ENCODE results near the gene SEPTIN1. TPM values are rescaled to one million over a fixed set of nuclear protein-coding genes. Genes with fewer than 3 reads are reported as not detected.
A peak's percentile ranks its signal among the peaks of the same experiment; 100 is the strongest.

SEPTIN1 gene
- total RNA-seq, 4 donors from 2014 or later: 7.2 to 65.2 (median 9.8) TPM

GRCh38 chr16:30416047-30416603 lies 33.8 kb upstream of the SEPTIN1 start:
- no peak overlapping the region for H3K4me3 ChIP-seq
- H3K27me3 ChIP-seq: no peaks in the 10 kb centered on the region
- H3K9me3 ChIP-seq: no peaks in the 10 kb centered on the region
- TF ChIP-seq POLR2A (IDR thresholded peaks at IDR 0.05) (no peak), CTCF (IDR thresholded peaks at IDR 0.05) (no peak)
- peaks cover 0 to 11% (median 1%) of the 10 kb centered on the region in 4 donors for H3K4me1 ChIP-seq
- DNase-seq: no peak
- H3K27ac ChIP-seq: no peak overlapping the region
- no peaks in the 10 kb centered on the region for H3K36me3 ChIP-seq

GRCh38 chr16:30414159-30414558 lies 31.8 kb upstream of the SEPTIN1 start:
- no peaks in the 10 kb centered on the region for H3K27me3 ChIP-seq
- no peaks in the 10 kb centered on the region for H3K9me3 ChIP-seq
- no peaks in the 10 kb centered on the region for H3K36me3 ChIP-seq
- H3K27ac ChIP-seq: no peak overlapping the region
- no peak for DNase-seq
- peaks cover 0 to 19% (median 2%) of the 10 kb centered on the region in 4 donors for H3K4me1 ChIP-seq
- H3K4me3 ChIP-seq: no peak overlapping the region
- TF ChIP-seq POLR2A (IDR thresholded peaks at IDR 0.05) (no peak), CTCF (IDR thresholded peaks at IDR 0.05) (no peak)

GRCh38 chr16:30413112-30413806 lies 30.9 kb upstream of the SEPTIN1 start:
- no peaks in the 10 kb centered on the region for H3K27me3 ChIP-seq
- no peak for DNase-seq
- no peaks in the 10 kb centered on the region for H3K36me3 ChIP-seq
- no peak overlapping the region for H3K27ac ChIP-seq
- no peaks in the 10 kb centered on the region for H3K9me3 ChIP-seq
- no peak overlapping the region for H3K4me3 ChIP-seq
- peaks cover under 1 to 21% (median 3%) of the 10 kb centered on the region in 4 donors for H3K4me1 ChIP-seq
- TF ChIP-seq POLR2A (IDR thresholded peaks at IDR 0.05) (no peak), CTCF (IDR thresholded peaks at IDR 0.05) (no peak)

GRCh38 chr16:30409125-30410060 lies 27.0 kb upstream of the SEPTIN1 start:
- Histone ChIP-seq H3K9me3 (no peaks in the 10 kb centered on the region), H3K4me1 (peaks cover 0 to 19% (median 7%) of the 10 kb centered on the region in 4 donors), H3K4me3 (no peak overlapping the region), H3K27me3 (no peaks in the 10 kb centered on the region), H3K27ac (peak overlapping the region in 1 of 4 donors; percentile 45), H3K36me3 (no peaks in the 10 kb centered on the region)
- TF ChIP-seq POLR2A (IDR thresholded peaks at IDR 0.05) (peak in 1 of 2 donors; percentile 20), CTCF (IDR thresholded peaks at IDR 0.05) (peak; percentile 88 to 96 (median 92))
- DNase-seq: peak; percentile 92 to 97 (median 94)

DNA sequence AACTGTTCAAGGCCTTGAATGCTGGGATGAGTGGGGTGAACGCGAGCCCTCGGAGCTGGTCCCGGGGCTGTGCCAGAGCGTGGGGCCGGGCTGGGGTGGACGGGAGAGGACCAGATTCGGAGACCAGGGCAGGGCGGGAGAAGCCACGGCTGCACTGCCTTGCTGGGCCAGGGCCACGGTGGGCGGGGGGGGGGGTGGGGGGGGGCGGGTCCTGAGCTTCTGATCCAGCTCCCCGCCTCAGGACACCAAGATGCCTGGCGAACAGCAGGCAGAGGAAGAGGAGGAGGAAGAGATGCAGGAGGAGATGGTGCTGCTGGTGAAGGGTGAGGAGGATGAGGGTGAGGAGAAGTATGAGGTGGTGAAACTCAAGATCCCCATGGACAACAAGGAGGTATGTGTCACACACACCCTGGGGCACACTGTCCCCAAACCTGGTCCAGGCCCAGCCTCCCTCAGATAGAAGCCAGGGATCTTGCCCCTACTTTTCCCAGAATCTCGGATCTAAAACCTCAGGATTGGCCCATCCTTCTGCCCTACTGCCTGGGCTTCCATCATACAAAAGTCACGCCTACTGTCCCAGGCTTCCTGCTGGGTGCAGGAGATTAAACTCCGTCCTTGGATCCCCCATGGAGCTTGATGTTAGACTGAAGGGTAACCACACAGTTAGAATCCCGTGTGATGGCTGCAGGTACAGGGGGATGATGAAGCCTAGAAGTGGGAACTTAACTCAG lies 25.6 kb upstream of the SEPTIN1 start:
- no peak for TF ChIP-seq POLR2A (IDR thresholded peaks at IDR 0.05)
- no peak for TF ChIP-seq CTCF (IDR thresholded peaks at IDR 0.05)
- Histone ChIP-seq H3K27me3 (no peaks in the 10 kb centered on the region), H3K4me1 (peaks cover 0 to 19% (median 7%) of the 10 kb centered on the region in 4 donors), H3K9me3 (no peaks in the 10 kb centered on the region), H3K36me3 (no peaks in the 10 kb centered on the region), H3K4me3 (peak overlapping the region; percentile 68 to 78 (median 73)), H3K27ac (peak overlapping the region; percentile 72 to 88 (median 85))
- DNase-seq: no peak

All from Peyer's patch (tissue), 4 donors.